Keratinocyte (primary cell): ENCODE results near the gene DHRSX. TPM values are rescaled to one million over a fixed set of nuclear protein-coding genes. Genes with fewer than 3 reads are reported as not detected.

Experiments used
- DNase-seq: peaks from one replicate; pipeline ENCODE4 v3.0.0-alpha.2; 2011; ENCODE audit warnings: low read depth, missing footprints, low spot score
- FAIRE-seq: peaks from 2 replicates; lab custom pipeline; 2011; peaks lifted over from hg19 to GRCh38; lab: Jason Lieb, UNC
- H2AFZ ChIP-seq: 2 replicates; pipeline ENCODE4 v1.6.0; 2012; ENCODE audit warnings: low read length, control low read depth, inconsistent platforms; ENCODE audit not compliant: control insufficient read depth
- H3K27ac ChIP-seq: 2 replicates; pipeline ENCODE4 v1.5.1; 2011; ENCODE audit warnings: low read length; ENCODE audit not compliant: control insufficient read depth, insufficient read depth
- H3K27me3 ChIP-seq: 3 replicates; pipeline ENCODE4 v1.6.0; 2011; ENCODE audit warnings: low read length; ENCODE audit not compliant: control insufficient read depth, insufficient read depth; ENCODE audit errors: extremely low read depth
- H3K36me3 ChIP-seq, 2 experiments: 2 replicates in 1 of 2; 3 replicates in 1 of 2; pipeline ENCODE4 v1.5.1; 2011; ENCODE audit warnings: low read length in 2 of 2, mild to moderate bottlenecking in 1 of 2; ENCODE audit not compliant: control insufficient read depth in 2 of 2, insufficient read depth in 2 of 2; ENCODE audit errors: extremely low read depth in 1 of 2
- H3K4me1 ChIP-seq: 3 replicates; pipeline ENCODE4 v1.5.1; 2011; ENCODE audit warnings: low read length; ENCODE audit not compliant: control insufficient read depth, insufficient read depth; ENCODE audit errors: extremely low read depth
- H3K4me2 ChIP-seq: 3 replicates; pipeline ENCODE4 v1.6.0; 2011; ENCODE audit warnings: low read depth, low read length; ENCODE audit not compliant: control insufficient read depth, insufficient read depth; ENCODE audit errors: extremely low read depth
- H3K4me3 ChIP-seq, 3 experiments: fragments of 200-600 bp in 1 of 3; sonication (generic) in 1 of 3; 2 replicates in 2 of 3; 3 replicates in 1 of 3; pipeline ENCODE4 v1.5.1; 2011 to 2016; ENCODE audit warnings: low read length in 3 of 3, mild to moderate bottlenecking in 3 of 3, control low read depth in 2 of 3, inconsistent platforms in 1 of 3, low read depth in 1 of 3, mixed read lengths in 1 of 3, mixed run types in 1 of 3, moderate library complexity in 1 of 3; ENCODE audit not compliant: control insufficient read depth in 2 of 3, insufficient read depth in 2 of 3; ENCODE audit errors: extremely low read depth in 1 of 3
- H3K79me2 ChIP-seq: 2 replicates; pipeline ENCODE4 v1.6.0; 2012; ENCODE audit warnings: low read length; ENCODE audit not compliant: control insufficient read depth, insufficient read depth
- H3K9ac ChIP-seq: 3 replicates; pipeline ENCODE4 v1.6.0; 2011; ENCODE audit warnings: low read length; ENCODE audit not compliant: control insufficient read depth, insufficient read depth; ENCODE audit errors: extremely low read depth
- H3K9me1 ChIP-seq: 3 replicates; pipeline ENCODE4 v1.6.0; 2011; ENCODE audit warnings: low read length; ENCODE audit not compliant: control insufficient read depth, insufficient read depth; ENCODE audit errors: extremely low read depth
- H3K9me3 ChIP-seq: 2 replicates; pipeline ENCODE4 v1.5.1; 2012; ENCODE audit warnings: low read depth, low read length; ENCODE audit not compliant: control insufficient read depth
- H4K20me1 ChIP-seq: 3 replicates; pipeline ENCODE4 v1.6.0; 2011; ENCODE audit warnings: low read length; ENCODE audit not compliant: control insufficient read depth, insufficient read depth; ENCODE audit errors: extremely low read depth
- CTCF ChIP-seq, 3 experiments: IDR thresholded peaks in 1 of 3; conservative IDR thresholded peaks in 1 of 3; optimal IDR thresholded peaks in 1 of 3; 2 replicates in 2 of 3; 3 replicates in 1 of 3; pipeline versions ENCODE3 to v1.5.1; 2011; ENCODE audit warnings: low read length in 3 of 3, mild to moderate bottlenecking in 3 of 3, moderate library complexity in 2 of 3, control low read depth in 1 of 3, inconsistent platforms in 1 of 3; ENCODE audit not compliant: insufficient read depth in 2 of 3; ENCODE audit errors: extremely low read depth in 1 of 3
- EZH2 ChIP-seq: IDR thresholded peaks from one replicate; pipeline ENCODE4 v1.6.1; 2012; ENCODE audit warnings: inconsistent platforms, mild to moderate bottlenecking, low read length, moderate library complexity
- dilution Hi-C: fragments of 300-500 bp; cut with MboI; formaldehyde crosslinking; loops from one replicate; pipeline ENCODE4 v1.7.0; 2020; ENCODE audit warnings: low sequenced_read_pairs; ENCODE audit not compliant: extremely low pct_ligation_motif_present
- polyA plus RNA-seq, 5 experiments: library from polyadenylated mRNA; depleted of rRNA in 3 of 5; stranded (reverse) in 3 of 5; stranded (forward) in 1 of 5; unstranded in 1 of 5; fragments of >200 nt; gene quantifications; 1 replicate in 1 of 5; 2 replicates in 3 of 5; 3 replicates in 1 of 5; pipeline versions ENCODE4 v1.2.1 to v1.2.3, GENCODE V29; 2011 to 2012; ENCODE audit warnings: missing spikeins in 2 of 5, low read depth in 1 of 5, low replicate concordance in 1 of 5

Gene DHRSX
- polyA plus RNA-seq, 1 donor (not counting 4 experiments of a cell fraction or from before 2014, with no cell fraction given) = 20.4 TPM

GRCh38 chrX:2252331-2253065 lies 248.3 kb downstream of the DHRSX start:
- DNase-seq = no peak
- Histone ChIP-seq H3K4me1 (peaks cover 2% of the 10 kb centered on the region), H3K9me3 (peaks cover 5% of the 10 kb centered on the region), H3K36me3 (no peaks in the 10 kb centered on the region), H3K9ac (no peak overlapping the region), H3K9me1 (no peaks in the 10 kb centered on the region), H3K27ac (no peak overlapping the region), H3K27me3 (no peaks in the 10 kb centered on the region), H3K4me2 (peak overlapping the region; percentile 12), H4K20me1 (no peaks in the 10 kb centered on the region), H2AFZ (no peak overlapping the region), H3K4me3 (peak overlapping the region in 1 of 3 experiments; percentile 11), H3K79me2 (no peaks in the 10 kb centered on the region)
- dilution Hi-C loops = no loop called here
- no peak for FAIRE-seq
- TF ChIP-seq CTCF (optimal IDR thresholded peaks at IDR 0.05 in 1 of 3, IDR thresholded peaks at IDR 0.05 in 1 of 3, conservative IDR thresholded peaks at IDR 0.05 in 1 of 3; ENCODE audit: extremely low read depth in 1 of 3, insufficient read depth in 2 of 3, low read length in 3 of 3) = no peak
- TF ChIP-seq EZH2 = no peak

- H3K27ac ChIP-seq = no peak overlapping the region
- no peak for FAIRE-seq
- dilution Hi-C loops = no loop called here
- no peak overlapping the region for H3K4me3 ChIP-seq
- no peaks in the 10 kb centered on the region for H3K9me1 ChIP-seq
- TF ChIP-seq EZH2 = no peak
- no peak for TF ChIP-seq CTCF (optimal IDR thresholded peaks at IDR 0.05 in 1 of 3, IDR thresholded peaks at IDR 0.05 in 1 of 3, conservative IDR thresholded peaks at IDR 0.05 in 1 of 3; ENCODE audit: extremely low read depth in 1 of 3, insufficient read depth in 2 of 3, low read length in 3 of 3)
- peaks cover 2% of the 10 kb centered on the region for H3K4me1 ChIP-seq
- H3K9me3 ChIP-seq = peaks cover 5% of the 10 kb centered on the region
- H4K20me1 ChIP-seq = no peaks in the 10 kb centered on the region
- H3K4me2 ChIP-seq = no peak overlapping the region
- H3K36me3 ChIP-seq = no peaks in the 10 kb centered on the region
- DNase-seq = no peak
- no peaks in the 10 kb centered on the region for H3K27me3 ChIP-seq
- H3K9ac ChIP-seq = no peak overlapping the region
- H3K79me2 ChIP-seq = no peaks in the 10 kb centered on the region
- no peak overlapping the region for H2AFZ ChIP-seq
Observed at GRCh38 chrX:2251211-2251610, 249.6 kb downstream of the DHRSX start.
